ENCODE results near the gene AASS.
A peak's percentile ranks its signal among the peaks of the same experiment; 100 is the strongest.

The AASS gene

DNA sequence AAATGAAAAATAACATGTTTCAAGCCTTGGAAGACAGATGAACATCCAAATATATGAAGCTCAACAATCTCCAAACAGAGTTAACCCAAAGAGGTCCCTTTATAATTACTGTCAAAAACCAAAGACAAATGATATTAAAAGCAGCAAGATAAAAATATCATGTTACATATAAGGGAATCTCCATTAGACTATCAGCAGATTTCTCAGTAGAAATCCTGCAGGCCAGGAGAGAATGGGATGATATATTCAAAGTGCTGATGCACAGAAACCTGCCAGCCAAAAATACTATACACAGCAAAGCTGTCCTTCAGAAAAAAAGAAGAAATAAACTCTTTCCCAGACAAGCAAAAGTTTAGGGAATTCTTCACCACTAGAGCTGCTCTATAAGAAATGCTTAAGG, 41.0 kb downstream of the AASS start:
- no peak for DNase-seq

DNA sequence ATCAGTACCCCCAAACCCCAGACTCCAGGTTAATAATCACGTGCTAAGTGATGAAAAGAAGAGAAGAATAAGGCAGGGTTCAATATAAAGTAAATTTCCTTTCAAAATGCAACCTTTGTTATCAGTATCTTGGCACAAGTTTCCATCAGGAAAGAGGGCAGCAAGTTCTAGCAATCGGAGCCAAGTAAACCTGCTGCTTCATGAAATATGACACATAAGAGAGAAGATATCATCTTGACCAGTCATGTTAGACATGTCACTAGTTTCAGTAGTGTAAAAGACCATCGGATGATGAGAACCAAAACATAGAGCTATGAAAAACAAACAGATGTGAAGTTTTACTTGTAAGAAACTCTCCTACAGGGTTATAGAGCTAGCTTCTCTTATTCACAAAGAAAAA, 44.0 kb downstream of the AASS start:
- no peak for DNase-seq

- DNase-seq: no peak
Observed at GRCh38 chr7:122095642-122096041, 48.4 kb downstream of the AASS start.

DNA sequence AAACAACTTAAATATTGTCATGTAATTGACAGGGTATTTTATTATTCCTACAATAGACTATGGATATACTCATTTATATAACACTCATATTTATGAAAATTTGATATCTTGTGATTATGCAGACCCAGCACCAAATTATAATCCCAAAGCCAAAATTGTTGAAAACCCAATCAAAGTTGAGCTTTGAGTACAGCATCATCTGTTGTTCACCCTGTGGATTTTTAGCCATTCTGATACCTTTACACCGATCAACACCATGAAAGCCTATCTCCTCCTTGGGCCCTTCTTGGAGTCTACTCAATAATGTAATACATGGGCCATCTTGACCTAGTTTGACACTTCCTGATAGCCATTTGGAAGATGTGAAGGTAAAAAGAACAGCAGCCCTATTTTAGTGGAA, 49.5 kb downstream of the AASS start:
- DNase-seq: no peak

GRCh38 chr7:122092964-122093797, 50.9 kb downstream of the AASS start:
- peak; percentile 43 for DNase-seq

GRCh38 chr7:122082670-122083069, 61.4 kb downstream of the AASS start:
- no peak for DNase-seq

DNA sequence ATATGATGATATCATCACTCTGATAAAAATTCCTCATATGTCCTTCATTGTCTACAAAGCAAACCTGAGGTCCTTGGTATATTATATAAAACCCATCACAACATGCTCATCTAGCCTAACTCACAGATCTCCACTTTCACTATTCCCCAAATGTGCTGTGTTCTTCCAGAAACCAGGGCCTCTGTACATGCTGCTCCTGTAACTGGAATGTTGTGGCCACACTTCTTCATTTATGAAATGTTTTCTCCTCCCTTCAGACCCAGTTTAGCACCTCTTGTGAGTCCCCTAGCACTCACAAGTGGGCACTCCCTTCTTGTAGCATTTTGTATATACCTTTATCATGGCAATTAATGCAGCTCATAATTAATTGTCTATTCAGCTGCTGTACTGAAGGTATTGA, 61.9 kb downstream of the AASS start:
- no peak for DNase-seq

GRCh38 chr7:122073635-122074034, 70.4 kb downstream of the AASS start:
- DNase-seq: no peak

DNA sequence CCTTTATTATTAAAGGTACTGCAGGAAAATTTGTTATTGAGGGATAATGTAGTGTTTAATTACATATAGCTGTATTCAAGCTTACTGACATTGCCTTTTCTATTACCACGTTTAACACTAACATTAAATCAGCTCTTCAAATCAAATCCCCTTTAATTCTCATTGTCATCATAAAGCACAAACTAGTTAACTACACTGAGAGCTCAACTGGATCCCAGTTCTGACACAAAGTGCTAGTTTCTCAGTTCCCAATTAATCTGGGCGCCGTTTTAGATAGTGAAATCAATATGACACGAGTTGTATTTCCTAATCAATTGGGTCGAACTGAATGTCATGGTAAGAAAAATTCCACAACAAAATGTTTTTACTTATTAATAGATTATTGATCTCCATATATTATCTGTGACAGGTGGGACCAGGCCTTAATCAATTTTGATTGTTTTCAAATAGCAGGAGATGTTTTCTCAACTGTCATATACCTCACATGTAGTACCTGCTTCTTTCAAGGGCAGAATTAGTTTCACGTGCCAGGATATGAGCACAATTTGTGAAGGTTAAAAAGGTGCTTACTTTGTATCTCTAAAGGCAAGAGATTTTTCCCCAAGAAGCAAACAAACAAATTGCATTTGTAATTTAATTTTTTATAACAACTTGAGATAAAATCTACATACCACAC, 71.0 kb downstream of the AASS start:
- no peak for DNase-seq

- DNase-seq: no peak
Observed at GRCh38 chr7:122072272-122072671, 71.8 kb downstream of the AASS start.

DNA sequence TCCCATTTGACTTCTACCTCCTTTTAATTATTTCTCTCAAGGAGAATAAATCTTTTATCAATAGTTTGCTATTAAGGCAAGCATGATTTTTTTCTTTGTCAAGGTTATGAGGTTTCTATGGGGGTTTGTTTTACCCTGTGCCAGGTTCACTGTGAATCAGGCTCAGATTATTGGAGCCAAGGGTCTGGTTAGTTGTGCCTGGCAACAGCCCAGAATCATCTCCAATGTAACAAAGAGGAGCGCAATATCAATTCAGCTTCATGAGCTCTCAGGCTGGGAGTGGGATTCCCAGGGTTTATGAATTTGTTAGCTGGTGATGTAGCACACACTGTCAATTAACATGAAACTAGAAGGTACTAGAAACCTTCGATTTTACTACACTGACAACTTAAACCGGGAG, 73.2 kb downstream of the AASS start:
- no peak for DNase-seq

DNA sequence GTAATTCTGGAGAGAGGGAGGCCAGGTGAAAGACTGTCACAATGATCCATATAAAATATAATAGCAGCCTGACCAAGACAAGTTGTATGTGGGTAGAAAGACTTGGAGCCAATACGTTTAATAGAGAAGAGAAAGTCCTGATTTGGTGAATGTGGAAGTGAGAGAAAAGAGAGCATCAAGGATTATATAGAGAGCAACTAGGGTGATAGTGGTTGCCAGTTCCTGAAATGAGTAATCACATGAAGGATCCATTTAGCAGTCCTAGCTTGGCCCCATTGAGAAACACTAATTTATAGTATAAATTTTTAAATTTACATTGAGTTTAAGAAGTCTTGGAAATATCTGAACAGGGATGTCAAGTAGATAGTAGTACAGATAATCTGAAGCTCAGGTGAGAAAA, 74.0 kb downstream of the AASS start:
- DNase-seq: no peak

GRCh38 chr7:122068999-122069398, 75.0 kb downstream of the AASS start:
- DNase-seq: no peak

DNA sequence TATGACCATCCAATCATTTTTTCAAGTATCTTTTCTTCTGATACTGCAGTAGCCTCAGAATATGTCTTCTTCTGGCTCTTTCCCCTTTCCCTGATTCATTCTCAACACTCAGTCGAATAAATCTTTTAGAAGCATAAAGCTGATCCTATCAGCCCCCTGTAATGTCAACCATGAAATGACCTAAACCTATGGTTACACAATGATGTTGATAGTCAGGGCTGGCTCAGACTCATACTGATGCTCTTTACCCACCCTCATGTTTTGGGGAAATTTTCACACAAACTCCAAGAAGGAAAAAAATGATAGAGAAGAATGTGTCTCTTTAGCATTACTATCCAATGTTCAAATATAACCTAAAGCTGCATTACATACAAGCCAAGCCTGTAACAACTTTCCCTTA, 76.0 kb downstream of the AASS start:
- DNase-seq: no peak

GRCh38 chr7:122067077-122067476, 77.0 kb downstream of the AASS start:
- DNase-seq: no peak

DNA sequence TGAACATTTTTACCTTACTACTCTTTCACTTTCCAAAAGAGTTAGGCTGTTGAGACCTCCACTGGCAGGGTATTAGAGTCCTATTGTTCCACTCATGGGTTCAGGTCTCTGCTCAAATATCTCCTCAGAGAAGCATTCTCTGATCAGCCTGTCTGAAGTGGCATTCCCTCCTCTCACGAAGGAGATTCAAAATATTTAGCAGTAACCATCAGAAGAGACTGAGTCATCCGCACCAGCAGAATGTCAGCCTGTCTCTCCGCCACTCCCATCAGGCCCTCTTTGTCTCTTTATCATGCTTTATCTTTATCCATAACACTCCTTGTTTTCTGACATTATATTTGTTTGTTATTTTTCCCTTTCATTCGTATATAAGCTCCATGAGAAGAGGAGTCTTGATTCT, 79.1 kb downstream of the AASS start:
- no peak for DNase-seq

DNA sequence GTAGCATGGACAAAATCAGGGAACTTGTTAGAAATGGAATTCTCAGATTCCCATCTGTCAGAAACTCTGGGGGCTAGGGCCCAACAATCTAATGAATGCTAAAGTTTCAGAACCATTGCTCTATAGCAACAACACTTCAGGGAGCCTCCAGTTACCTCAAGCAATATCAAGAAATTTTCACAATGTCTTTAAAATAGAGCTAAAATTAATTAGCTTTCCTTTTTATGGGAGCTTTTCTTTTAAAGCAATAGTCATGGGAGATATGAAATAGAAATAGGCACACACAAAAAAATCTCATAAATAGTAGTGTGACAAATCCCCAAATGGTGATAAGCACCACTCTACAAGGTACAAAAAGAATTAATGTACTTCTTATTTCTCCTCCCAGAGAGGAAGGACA, 80.9 kb downstream of the AASS start:
- DNase-seq: no peak

- no peak for DNase-seq
Observed at GRCh38 chr7:122059542-122059941, 84.5 kb downstream of the AASS start.

- DNase-seq: no peak
Observed at GRCh38 chr7:122056977-122057376, 87.1 kb downstream of the AASS start.

DNA sequence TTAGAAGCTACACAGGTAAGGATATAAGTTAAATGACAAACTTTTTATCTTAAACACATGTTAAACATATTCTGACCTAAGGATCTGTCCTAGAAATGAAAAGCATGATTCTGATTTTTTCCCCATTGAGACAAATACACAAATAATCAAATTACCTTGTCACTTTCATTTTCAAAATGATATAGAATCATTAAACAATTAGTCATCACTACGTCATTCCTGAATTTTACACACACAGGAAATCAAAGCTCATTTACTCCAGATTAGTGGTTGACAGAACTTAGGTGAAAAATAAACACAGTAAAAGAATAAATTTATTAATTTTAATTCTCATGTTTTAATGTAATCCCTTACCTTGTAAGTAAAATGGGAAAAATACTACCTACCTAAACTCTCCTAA, 89.0 kb downstream of the AASS start:
- DNase-seq: no peak

DNA sequence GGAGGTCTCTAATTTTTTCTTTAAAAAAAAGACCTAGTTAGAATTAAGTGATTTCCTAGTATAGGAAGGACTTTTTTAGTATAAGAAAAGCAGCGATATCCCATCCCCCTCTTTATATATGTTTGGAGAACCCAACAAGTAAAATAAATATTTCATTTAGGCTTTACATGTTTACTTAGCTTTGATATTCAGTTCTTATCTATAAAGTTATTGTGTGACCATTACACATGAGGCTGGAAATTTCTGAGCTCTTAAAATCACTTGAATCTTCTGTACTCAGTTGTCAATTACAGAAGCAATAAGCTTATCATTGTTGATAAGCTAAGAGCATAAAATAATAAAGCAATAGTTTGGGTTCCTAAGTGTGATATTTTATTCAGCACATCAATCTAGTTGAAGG, 89.7 kb downstream of the AASS start:
- DNase-seq: no peak

- no peak for DNase-seq
Observed at GRCh38 chr7:122046402-122046801, 97.6 kb downstream of the AASS start.

DNA sequence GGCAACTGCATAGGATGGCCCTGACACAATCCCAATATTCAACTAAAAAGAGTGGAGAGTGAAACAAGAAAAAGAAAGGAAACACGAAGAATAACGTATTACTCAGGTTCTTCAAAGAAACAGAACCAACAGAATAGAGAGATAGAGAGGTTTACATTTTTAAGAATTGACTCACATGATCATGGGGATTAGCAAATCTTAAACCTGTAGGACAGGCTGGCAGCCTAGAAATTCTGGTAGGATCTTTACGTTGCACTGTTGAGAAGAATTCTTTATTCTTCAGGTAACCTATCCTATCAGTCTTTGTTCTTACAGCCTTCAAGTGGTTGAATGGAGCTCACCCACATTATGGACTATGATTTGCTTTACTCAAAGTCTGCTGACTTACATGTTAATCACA, 103.9 kb downstream of the AASS start:
- no peak for DNase-seq

GRCh38 chr7:122038904-122039303, 105.1 kb downstream of the AASS start:
- DNase-seq: no peak

- DNase-seq: no peak
Observed at GRCh38 chr7:122038134-122038533, 105.9 kb downstream of the AASS start.

All from DMS 273 treated with DMSO at 0.1 percent for 48 hours (cell line).